IMR-90 (cell line): ENCODE data around the gene TTC7B. TPM values are rescaled to one million over a fixed set of nuclear protein-coding genes. Genes with fewer than 3 reads are reported as not detected.
"Not testable (repeated sequence)": the region's sequence is repeated elsewhere in the genome, so short reads cannot be mapped to it uniquely, and the experiment has no call there.

Experiments
- ATAC-seq: fragments of 200-7000 bp; cut with Tn5 transposase; 2 replicates; pipeline ENCODE4 v1.9.1; 2020; ENCODE audit warnings: low read depth, mild to moderate bottlenecking, moderate library complexity
- BruUV-seq: library from RNA; stranded (reverse); fragments of 400-500 nt; replicated peaks from 2 replicates; lab custom pipeline; 2021; lab: Mats Ljungman, UMichigan
- CTCF ChIA-PET: fragments of 300-600 bp; formaldehyde crosslinking; extraction: SDS; loops from one replicate; lab custom pipeline; 2021; ENCODE audit warnings: antibody characterized with exemption; lab: Yijun Ruan, JAX
- POLR2A ChIA-PET: fragments of 300-600 bp; sonication (Branson Sonifier 250); formaldehyde crosslinking; loops from one replicate; lab custom pipeline; 2022; ENCODE audit warnings: antibody characterized with exemption; ENCODE audit not compliant: unreplicated experiment; lab: Charles Lee
- DNase-seq: peaks from one replicate; pipeline ENCODE4 v3.0.0; 2013
- H2AFZ ChIP-seq: replicated peaks from 2 replicates; pipeline ENCODE3; 2013; ENCODE audit warnings: low read length, mild to moderate bottlenecking; ENCODE audit not compliant: poor library complexity
- H2AK5ac ChIP-seq: 2 replicates; pipeline ENCODE4 v1.6.1; 2013; ENCODE audit warnings: low read depth, low read length, inconsistent platforms
- H2AK9ac ChIP-seq: replicated peaks from 2 replicates; pipeline ENCODE3; 2013; ENCODE audit warnings: mild to moderate bottlenecking, low read depth, low read length, moderate library complexity; ENCODE audit not compliant: poor library complexity
- H2BK120ac ChIP-seq: 2 replicates; pipeline ENCODE4 v1.6.1; 2013; ENCODE audit warnings: low read depth, low read length, inconsistent platforms
- H2BK15ac ChIP-seq: 3 replicates; pipeline ENCODE4 v1.6.1; 2013; ENCODE audit warnings: low read depth, low read length, inconsistent platforms
- H2BK20ac ChIP-seq: 2 replicates; pipeline ENCODE4 v1.6.1; 2013; ENCODE audit warnings: low read depth, mild to moderate bottlenecking, inconsistent platforms, low read length, moderate library complexity
- H2BK5ac ChIP-seq: 2 replicates; pipeline ENCODE4 v1.6.1; 2013; ENCODE audit warnings: mild to moderate bottlenecking, low read depth, low read length, inconsistent platforms; ENCODE audit not compliant: poor library complexity, severe bottlenecking
- H3K14ac ChIP-seq: replicated peaks from 2 replicates; pipeline ENCODE4 v1.6.1; 2013; ENCODE audit warnings: low read depth, low read length, inconsistent platforms
- H3K18ac ChIP-seq: 2 replicates; pipeline ENCODE4 v1.6.1; 2013; ENCODE audit warnings: low read depth, low read length, control low read depth
- H3K23ac ChIP-seq: 2 replicates; pipeline ENCODE4 v1.6.1; 2013; ENCODE audit warnings: low read depth, low read length, inconsistent platforms
- H3K27ac ChIP-seq: 2 replicates; pipeline ENCODE4 v1.5.1; 2013; ENCODE audit warnings: mild to moderate bottlenecking, control low read depth, low read length; ENCODE audit not compliant: insufficient read depth
- H3K27me3 ChIP-seq: 2 replicates; pipeline ENCODE4 v1.6.1; 2013; ENCODE audit warnings: low read length; ENCODE audit not compliant: control insufficient read depth, insufficient read depth
- H3K36me3 ChIP-seq: 2 replicates; pipeline ENCODE4 v1.6.1; 2013; ENCODE audit warnings: low read length, mixed read lengths; ENCODE audit not compliant: control insufficient read depth, insufficient read depth
- H3K4ac ChIP-seq: 2 replicates; pipeline ENCODE4 v1.6.1; 2013; ENCODE audit warnings: low read depth, low read length, inconsistent platforms
- H3K4me1 ChIP-seq: 2 replicates; pipeline ENCODE4 v1.6.1; 2013; ENCODE audit warnings: low read length, mixed read lengths; ENCODE audit not compliant: control insufficient read depth, insufficient read depth
- H3K4me2 ChIP-seq: 2 replicates; pipeline ENCODE4 v1.6.1; 2013; ENCODE audit warnings: low read depth, mild to moderate bottlenecking, control low read depth, low read length, moderate library complexity
- H3K4me3 ChIP-seq: 2 replicates; pipeline ENCODE4 v1.5.1; 2013; ENCODE audit warnings: low read depth, mild to moderate bottlenecking, control low read depth, low read length, moderate library complexity; ENCODE audit not compliant: insufficient read depth
- H3K56ac ChIP-seq: 2 replicates; pipeline ENCODE4 v1.6.1; 2013; ENCODE audit warnings: low read length, inconsistent platforms; ENCODE audit not compliant: insufficient read depth; ENCODE audit errors: extremely low read depth
- H3K79me1 ChIP-seq, 2 experiments: 2 replicates each; pipeline ENCODE4 v1.6.1; 2013; ENCODE audit warnings: low read length in 2 of 2, inconsistent platforms in 1 of 2, low read depth in 1 of 2
- H3K9ac ChIP-seq: 2 replicates; pipeline ENCODE4 v1.6.1; 2013; ENCODE audit warnings: low read depth, low read length, control low read depth
- H3K9me1 ChIP-seq: 2 replicates; pipeline ENCODE4 v1.6.1; 2013; ENCODE audit warnings: low read length, inconsistent platforms; ENCODE audit not compliant: insufficient read depth
- H3K9me3 ChIP-seq: 2 replicates; pipeline ENCODE4 v1.6.1; 2013; ENCODE audit warnings: low read length; ENCODE audit not compliant: control insufficient read depth, insufficient read depth
- H4K20me1 ChIP-seq: 2 replicates; pipeline ENCODE4 v1.6.1; 2013; ENCODE audit warnings: low read length, inconsistent platforms; ENCODE audit not compliant: insufficient read depth
- H4K5ac ChIP-seq: 2 replicates; pipeline ENCODE4 v1.6.1; 2013; ENCODE audit warnings: mild to moderate bottlenecking, low read depth, low read length, control low read depth
- H4K8ac ChIP-seq, 2 experiments: 2 replicates each; pipeline ENCODE4 v1.6.1; 2013; ENCODE audit warnings: low read depth in 2 of 2, low read length in 2 of 2, control low read depth in 1 of 2, inconsistent platforms in 1 of 2
- H4K91ac ChIP-seq: 2 replicates; pipeline ENCODE4 v1.6.1; 2013; ENCODE audit warnings: low read depth, low read length, inconsistent platforms; ENCODE audit not compliant: insufficient read depth
- MAZ ChIP-seq: IDR thresholded peaks from 2 replicates; pipeline ENCODE4 v1.6.1; 2012; ENCODE audit warnings: low read depth, mild to moderate bottlenecking, low read length, improper control_type of control experiment, moderate library complexity, borderline replicate concordance
- MXI1 ChIP-seq: IDR thresholded peaks from 2 replicates; pipeline ENCODE4 v1.6.1; 2012; ENCODE audit warnings: low read depth, mild to moderate bottlenecking, low read length, moderate library complexity, borderline replicate concordance
- RAD21 ChIP-seq: IDR thresholded peaks from 2 replicates; pipeline ENCODE4 v1.6.1; 2012; ENCODE audit warnings: low read length, improper control_type of control experiment
- WGBS, 2 experiments: methylation state at CpG; one replicate each; pipeline versions ENCODE4 v1.1.5 to v1.1.7; 2013; ENCODE audit warnings: missing lambda C conversion rate in 2 of 2; ENCODE audit not compliant: insufficient read length in 1 of 2; ENCODE audit errors: extremely low coverage in 2 of 2; 5-methylcytosine and 5-hydroxymethylcytosine counted together
- dilution Hi-C: fragments of 300-500 bp; cut with HindIII; formaldehyde crosslinking; loops from one replicate; pipeline ENCODE4 v1.14.3; 2018; ENCODE audit warnings: low sequenced_read_pairs; ENCODE audit not compliant: unreplicated experiment
- in situ Hi-C: fragments of 300-500 bp; cut with MboI; formaldehyde crosslinking; loops from 3 replicates; pipeline ENCODE4 v1.14.3; 2019; ENCODE audit warnings: low sequenced_read_pairs, inconsistent platforms, mixed read lengths
- intact Hi-C: fragments of 100-400 bp; cut with micrococcal nuclease; formaldehyde crosslinking; loops from 2 replicates; pipeline ENCODE4 v1.10.0; 2022
- polyA plus RNA-seq, 3 experiments: library from polyadenylated mRNA; depleted of rRNA; stranded (reverse); fragments of >200 nt; gene quantifications; 2 replicates each; pipeline ENCODE4 v1.2.3, GENCODE V29; 2012; ENCODE audit warnings: low replicate concordance in 1 of 3
- total RNA-seq: library from RNA; depleted of rRNA; stranded (reverse); fragments of >200 nt; gene quantifications from 2 replicates; pipeline ENCODE4 v1.2.3, GENCODE V29; 2012

Gene TTC7B
- total and polyA plus RNA-seq, 2 of the 4 experiments (the other 2 are of a cell fraction) = 18.1 to 35.3 TPM

DNA sequence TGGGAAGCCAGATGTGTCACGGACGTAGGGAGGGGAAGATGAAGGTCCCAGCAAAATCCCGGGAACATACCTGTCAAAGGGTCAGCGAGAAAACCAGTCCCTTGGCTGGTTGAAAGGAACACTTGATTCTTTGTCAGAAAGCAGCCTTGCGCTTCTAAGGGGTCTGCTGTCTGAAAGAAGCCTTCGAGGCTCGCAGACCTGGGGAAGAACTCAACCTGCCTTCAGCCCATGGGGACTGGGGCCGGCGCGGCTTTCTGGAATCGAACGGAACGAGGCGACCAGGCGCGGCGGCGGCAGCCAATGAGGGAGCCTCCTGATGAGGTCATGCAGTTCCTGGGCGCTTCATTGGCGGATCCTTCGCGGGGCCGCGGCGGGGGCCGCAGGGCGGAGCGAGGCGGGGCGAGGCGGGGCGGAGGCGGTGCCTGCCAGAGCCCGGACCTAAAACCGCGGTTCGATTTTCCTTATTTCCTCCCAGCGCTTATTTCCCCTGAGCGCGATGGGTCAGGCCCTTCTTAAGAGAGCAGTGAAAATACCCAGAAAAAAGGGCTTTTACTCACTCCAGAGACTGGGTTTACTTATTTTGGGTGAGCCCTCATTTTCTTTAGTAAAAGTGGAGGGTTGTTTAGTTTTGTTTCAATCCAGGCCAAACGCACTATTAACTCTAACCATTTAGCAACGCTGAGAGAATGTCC is 11.8 kb upstream of the TTC7B start:
- Histone ChIP-seq H3K27me3 (peaks cover 4% of the 10 kb centered on the region; the same call in 1 of the 2 replicates), H3K79me1 (no peaks in the 10 kb centered on the region), H3K4me3 (peak overlapping the region; percentile 41), H2BK5ac (no peak overlapping the region), H4K8ac (peak overlapping the region; percentile 55 to 88; a peak in 3 of 4 replicates), H3K9me1 (peaks cover 8% of the 10 kb centered on the region; the same call in 1 of the 2 replicates), H3K36me3 (no peaks in the 10 kb centered on the region), H2BK120ac (peak overlapping the region; percentile 26; the same call in 1 of the 2 replicates), H2BK20ac (no peak overlapping the region), H4K20me1 (no peaks in the 10 kb centered on the region), H2AK5ac (no peak overlapping the region; the same call in 1 of the 2 replicates), H3K27ac (no peak overlapping the region; the same call in 1 of the 2 replicates), H2BK15ac (0 out of 3 replicates have a peak overlapping the region, but pooled peaks have one; percentile 20), H3K18ac (no peak overlapping the region), H3K4me1 (peaks cover 7% of the 10 kb centered on the region), H3K4me2 (peak overlapping the region; percentile 98), H2AK9ac (peak overlapping the region; percentile 79), H3K56ac (peak overlapping the region; percentile 66; the same call in 1 of the 2 replicates), H3K9ac (peak overlapping the region; percentile 24; the same call in 1 of the 2 replicates), H3K23ac (peak overlapping the region; percentile 48; the same call in 1 of the 2 replicates), H3K9me3 (peaks cover 5% of the 10 kb centered on the region; the same call in 1 of the 2 replicates), H3K4ac (0 out of 2 replicates have a peak overlapping the region, but pooled peaks have one; percentile 5), H4K91ac (peak overlapping the region; percentile 43; the same call in 1 of the 2 replicates), H2AFZ (peak overlapping the region; percentile 98), H3K14ac (peak overlapping the region; percentile 74), H4K5ac (peak overlapping the region; percentile 59)
- WGBS, 2 experiments = 0% methylated on average over 18 of the region's 42 CpGs; no CpG with 5 or more reads in 1 of the 2 experiments
- peak; percentile 51; the same call in 1 of the 2 replicates for TF ChIP-seq MXI1
- no peak for TF ChIP-seq RAD21
- peak; percentile 96 for TF ChIP-seq MAZ
- POLR2A ChIA-PET = no interaction called here
- BruUV-seq = no TSS peak
- CTCF ChIA-PET = interaction anchor here (0.8 kb wide), 1 partner anchor 345 kb away, joined by 5 read pairs; no protein-coding TSS in a partner anchor
- intact Hi-C loops (no loop called here), in situ Hi-C loops (no loop called here), dilution Hi-C loops (no loop called here)
- DNase-seq (peak; percentile 76), ATAC-seq (peak; percentile 100)

DNA sequence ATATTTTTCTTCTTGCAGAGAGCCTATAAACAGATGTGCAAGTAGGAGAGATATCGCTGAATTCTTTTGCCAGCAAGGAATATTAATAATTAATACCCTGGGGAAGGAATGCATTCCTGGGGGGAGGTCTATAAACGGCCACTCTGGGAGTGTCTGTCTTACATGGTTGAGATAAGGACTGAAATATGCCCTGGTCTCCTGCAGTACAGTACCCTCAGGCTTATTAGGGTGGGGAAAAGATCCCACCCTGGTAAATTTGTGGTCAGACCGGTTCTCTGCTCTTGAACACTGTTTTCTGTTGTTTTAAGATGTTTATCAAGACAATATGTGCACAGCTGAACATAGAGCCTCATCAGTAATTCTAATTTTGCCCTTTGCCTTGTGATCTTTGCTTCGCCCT is 7.3 kb upstream of the TTC7B start:
- H2BK20ac ChIP-seq, H3K36me3 ChIP-seq, DNase-seq, POLR2A ChIA-PET, H4K20me1 ChIP-seq, H2AK5ac ChIP-seq, H2BK120ac ChIP-seq, H3K27ac ChIP-seq, in situ Hi-C loops, H3K23ac ChIP-seq, CTCF ChIA-PET, ATAC-seq, H3K4me3 ChIP-seq, H2BK15ac ChIP-seq, H2AK9ac ChIP-seq, H3K4me2 ChIP-seq, H4K8ac ChIP-seq, H4K5ac ChIP-seq, intact Hi-C loops, H3K14ac ChIP-seq, H3K4ac ChIP-seq, H3K9ac ChIP-seq, BruUV-seq, H3K9me1 ChIP-seq, H3K9me3 ChIP-seq, H2AFZ ChIP-seq, H3K18ac ChIP-seq, H4K91ac ChIP-seq, dilution Hi-C loops, H3K56ac ChIP-seq, H3K79me1 ChIP-seq, H3K4me1 ChIP-seq, H2BK5ac ChIP-seq: not testable (repeated sequence)
- H3K27me3 ChIP-seq = peaks cover 10% of the 10 kb centered on the region; the same call in 1 of the 2 replicates
- WGBS, 2 experiments = 100% methylated on average over 1 of the region's 4 CpGs; no CpG with 5 or more reads in 1 of the 2 experiments
